Activated CD8-positive, alpha-beta memory T cell treated with anti-CD3 and anti-CD28 coated beads for 24 hours (primary cell): ENCODE data around the gene KDM4C.

ENCODE experiments used
- DNase-seq: peaks from one replicate; pipeline ENCODE4 v3.0.0-alpha.2; 2020

KDM4C gene

DNA sequence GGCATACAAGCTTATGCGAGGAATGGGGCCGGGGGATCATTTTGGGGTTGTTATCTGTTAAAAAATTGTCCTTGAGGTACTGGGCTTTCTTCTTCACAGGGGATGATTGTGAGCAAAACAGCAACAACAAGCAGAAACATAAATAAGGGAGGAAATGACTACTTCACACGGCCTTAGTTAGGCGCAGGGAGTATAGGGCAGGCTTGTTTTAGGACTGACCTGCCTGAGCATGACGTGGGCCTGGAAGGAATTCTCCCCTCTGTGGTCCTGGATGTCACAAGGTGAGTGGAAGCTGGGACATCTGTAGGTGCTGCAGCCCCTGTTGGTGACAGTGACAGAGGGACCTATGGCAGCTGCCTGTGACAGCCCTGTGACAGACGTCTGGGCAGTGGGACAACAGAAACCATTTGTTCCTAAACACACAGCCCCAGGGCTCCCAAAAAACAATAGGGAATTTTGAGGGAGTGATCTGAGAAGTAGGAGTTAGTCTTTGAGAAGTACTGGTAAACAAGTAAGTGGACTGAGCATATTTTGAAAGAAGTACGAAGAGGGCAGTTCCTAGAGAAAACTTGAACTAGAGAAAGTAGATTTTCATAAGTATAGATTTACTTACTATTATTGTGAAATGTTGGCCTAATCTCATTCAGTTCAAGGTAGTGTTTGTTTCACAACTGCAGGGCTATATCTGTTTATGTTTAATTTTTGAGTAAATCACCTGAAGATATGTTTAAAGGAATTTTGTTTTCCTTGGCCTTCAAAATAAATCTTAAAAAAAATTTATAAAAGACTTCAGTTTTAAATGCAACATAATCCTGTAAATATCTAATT, 113.1 kb downstream of the KDM4C start:
- DNase-seq: no peak

DNA sequence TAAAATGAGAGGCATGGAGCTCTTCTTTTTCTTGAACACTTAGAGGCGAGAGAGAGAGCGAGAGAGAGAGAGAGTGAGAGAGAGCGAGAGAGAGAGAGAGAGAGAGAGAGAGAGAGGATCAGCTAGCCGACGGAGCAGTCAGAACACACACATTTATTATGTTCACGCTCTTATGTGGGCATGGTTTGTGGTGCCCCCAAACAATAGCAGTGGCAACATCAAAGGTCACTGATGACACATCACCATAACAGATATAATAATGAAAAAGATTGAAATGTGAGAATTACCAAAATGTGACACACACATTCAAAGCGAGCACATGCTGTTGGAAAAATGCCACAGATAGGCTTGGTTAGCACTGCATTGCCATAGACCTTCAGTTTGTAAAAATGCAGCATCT, 116.1 kb downstream of the KDM4C start:
- DNase-seq: no peak

DNA sequence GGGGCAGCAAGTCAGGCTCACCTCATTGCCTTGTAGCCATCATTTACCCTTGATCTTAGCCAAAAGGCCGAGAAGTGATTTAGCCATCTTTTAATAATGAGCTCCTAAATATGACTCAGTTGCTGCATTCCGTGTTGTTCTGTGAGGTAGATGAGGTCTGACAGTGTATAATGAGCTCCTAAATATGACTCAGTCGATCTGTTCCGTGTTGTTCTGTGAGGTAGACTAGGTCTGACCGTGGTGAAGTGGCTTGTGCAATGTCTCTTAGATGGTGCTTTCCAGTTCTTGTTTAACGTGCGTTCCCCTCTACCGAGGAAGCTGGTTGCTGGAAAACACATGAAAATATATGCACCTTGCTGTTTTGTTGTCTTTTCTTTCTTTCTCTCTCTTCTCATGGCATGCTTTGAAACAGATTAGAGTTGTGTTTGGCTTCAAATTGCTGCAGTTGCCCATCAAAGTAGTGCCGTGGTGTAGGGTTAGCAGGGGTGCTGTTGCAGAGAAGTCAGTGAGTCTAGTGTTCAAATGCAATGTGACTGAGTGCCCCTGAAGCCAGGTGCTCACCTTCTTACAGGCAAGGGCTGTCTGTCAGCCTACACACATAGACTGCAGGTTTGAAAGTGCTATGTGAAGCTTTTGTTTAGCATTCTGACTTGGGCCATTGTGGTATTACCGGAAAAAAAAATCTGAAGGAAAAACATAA, 118.6 kb downstream of the KDM4C start:
- DNase-seq: no peak

DNA sequence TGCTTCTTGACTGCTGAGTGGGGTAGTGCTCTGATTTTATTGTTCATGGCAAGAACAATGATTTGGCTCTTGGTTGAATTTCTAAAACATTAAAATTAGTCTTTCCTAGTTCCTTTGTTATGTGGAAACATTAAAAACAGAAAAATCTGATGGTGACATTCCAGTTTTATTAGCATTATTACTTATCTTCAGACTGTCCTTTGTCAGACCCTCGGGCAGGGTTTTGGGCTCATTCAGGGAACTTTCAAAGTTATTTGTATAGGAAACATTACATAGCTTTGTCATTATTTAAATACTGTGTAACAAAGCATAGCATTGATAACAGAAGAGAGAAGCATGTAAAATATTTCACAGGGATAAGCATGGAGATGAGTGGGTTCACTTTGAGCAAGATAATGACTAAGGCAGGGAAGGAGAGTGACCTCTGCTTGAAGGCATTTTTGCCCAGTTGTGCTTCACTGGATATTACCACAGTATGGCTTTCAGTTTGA, 119.9 kb downstream of the KDM4C start:
- DNase-seq: no peak

DNA sequence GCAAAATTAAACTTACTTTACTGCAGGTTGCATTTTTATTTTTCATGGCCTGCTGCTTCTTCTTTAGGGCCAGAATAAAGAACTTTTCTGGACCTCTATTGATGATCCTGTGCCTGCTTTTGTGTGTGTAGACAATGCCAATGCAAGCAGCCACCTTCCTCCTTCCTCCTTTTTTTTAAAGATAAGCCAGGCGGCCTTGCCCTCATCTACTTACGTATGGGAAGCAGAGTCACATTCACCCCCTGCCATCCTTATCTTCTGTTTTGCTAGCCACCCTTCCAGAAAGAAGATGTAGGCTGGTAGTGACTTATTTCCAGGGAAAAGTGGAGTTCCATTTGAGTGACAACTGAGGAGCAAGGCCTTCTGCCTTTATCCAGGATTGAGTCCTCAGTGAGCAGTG, 122.9 kb downstream of the KDM4C start:
- no peak for DNase-seq

DNA sequence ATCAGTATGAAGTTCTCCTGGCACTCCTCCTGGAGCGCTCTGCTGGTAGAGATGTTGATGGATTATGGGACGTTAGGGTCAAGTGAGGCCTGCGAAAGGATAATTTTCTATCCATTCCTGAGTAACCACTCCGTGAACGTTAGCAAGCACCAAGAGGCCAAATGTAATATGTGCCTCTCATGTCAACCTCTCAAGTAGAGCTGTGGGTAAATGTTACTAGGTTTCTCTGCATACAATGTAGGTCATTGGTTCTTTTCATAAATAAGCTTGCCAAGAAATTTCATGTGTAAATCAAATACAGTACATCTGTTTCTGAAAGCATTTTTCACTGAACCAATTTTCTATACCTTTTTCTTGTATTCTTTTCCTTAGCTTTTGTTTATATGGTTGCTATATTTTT, 126.3 kb downstream of the KDM4C start:
- DNase-seq: no peak

DNA sequence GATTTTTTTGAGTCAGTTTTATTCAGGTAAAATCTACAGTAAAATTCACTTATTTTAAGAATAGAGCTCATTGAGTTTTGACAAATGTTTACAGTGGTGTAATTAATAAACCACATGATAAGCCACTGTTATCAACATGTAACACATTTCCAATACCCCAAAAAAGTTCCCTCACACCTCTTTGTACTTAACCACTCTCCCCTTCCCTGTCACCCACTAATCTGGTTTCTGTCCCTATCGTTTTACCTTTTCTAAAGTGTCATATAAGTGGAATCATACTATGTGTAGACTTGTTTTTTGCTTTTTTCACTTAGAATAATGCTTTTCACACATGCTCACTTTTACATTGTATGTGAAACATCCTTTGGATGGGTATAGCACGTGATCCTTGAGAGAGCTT, 127.2 kb downstream of the KDM4C start:
- DNase-seq: no peak

DNA sequence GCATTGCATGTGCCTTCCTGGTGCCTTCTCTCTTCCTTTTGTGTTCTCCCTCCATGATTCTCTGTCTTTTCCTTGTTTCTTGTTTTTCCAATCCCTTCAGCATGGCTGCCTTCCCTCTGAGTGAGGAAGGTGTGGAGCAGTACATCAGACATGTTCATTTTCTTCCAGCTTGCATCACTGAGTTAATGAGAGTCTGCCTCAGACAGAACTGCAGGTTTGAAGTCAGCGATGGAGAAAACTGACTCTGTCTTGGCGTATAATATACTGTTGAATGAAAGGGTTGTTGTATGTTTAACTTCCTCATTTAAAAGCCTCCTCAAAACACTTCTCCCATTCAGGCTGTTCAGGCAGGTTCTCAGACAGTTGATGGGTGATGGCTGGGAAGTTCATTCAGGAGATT, 129.3 kb downstream of the KDM4C start:
- DNase-seq: no peak

DNA sequence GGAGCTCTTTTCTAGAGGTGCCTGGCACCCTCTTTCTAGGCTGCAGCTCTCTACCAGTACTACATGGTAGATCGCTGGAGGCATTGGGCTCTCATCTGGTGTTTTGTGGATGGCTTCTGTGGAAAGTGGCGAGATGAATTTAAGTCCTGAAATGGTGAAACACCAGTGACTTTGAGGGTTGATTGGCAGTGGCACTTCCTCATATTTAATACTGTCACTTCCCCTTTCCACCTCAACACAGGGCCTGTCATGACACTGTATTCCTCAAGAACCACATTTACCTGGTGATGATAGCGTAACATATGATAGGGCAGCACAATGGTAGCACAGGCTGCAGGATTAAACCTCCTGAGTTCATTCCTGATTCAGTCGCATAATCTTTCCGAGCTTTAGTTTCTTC, 132.1 kb downstream of the KDM4C start:
- DNase-seq: no peak

DNA sequence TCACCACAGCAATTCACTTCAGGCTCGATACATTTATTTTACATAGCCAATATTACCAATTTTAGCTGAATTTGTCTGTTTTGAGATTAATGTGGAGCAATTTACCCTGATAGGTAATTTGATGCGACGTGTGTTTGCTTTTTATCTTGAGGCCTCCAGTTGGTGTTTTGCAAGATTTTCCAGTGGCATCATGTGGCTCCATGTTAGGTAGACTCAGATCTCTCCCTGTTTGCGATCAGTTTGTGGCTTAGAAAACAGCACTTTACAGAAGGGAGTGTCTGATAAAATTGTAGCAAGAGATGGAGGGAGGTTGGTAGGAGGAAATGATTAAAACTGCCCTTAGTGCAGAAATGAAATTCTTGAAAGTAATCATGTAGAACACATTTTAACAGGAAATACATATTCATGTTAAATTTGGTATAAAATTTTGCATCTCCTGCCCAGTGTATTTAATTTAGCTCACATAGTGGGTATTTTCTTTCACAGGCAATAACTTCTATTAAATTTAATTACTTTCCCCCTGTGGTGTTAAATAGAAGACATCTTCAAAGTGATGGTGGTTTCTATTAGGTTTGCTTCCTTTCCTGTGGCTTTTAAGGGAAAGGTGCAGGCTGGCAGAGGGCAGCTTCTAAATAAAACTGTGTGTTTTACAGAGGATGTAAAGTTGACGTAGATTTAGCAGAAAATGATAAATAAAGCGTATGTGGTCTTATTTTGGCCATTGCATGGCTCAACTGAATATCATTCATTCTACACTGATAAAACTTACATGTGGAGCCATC, 135.8 kb downstream of the KDM4C start:
- DNase-seq: no peak

DNA sequence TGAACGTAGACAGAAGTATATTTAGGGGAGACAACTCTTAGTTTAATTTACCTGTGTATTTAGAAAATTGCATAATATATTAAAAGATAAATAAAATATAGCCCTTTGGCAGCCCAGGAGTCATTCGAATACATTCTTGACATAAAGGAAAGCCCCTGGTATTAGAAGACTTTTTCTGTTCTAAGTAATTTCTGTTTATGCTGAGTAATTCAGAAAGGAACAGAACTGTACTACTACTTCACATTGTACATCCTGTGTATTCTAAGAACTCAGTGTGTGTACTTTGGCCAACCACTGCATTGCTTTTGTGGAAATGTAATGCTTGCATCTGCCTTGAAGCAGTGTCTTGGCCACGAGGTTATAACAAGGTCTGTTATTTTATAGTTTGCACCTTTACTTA, 136.4 kb downstream of the KDM4C start:
- DNase-seq: no peak

DNA sequence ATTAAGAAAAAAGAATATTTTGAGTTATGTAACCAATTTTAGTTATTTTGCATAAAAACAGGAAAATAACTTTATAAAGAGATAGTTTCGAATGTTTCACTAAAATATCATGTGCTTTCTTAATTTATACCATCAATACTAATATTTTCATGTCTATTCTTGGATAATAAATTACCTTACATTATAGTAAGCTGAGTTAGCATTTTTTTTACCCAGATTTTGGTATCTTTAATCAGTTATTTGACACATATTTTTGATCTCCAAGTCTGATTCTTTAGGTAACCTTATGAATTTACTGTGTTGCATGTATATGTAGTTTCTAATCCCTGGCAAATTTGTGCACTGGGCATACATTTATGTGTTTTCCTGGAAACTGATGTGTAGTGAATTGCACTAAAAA, 138.0 kb downstream of the KDM4C start:
- no peak for DNase-seq

DNA sequence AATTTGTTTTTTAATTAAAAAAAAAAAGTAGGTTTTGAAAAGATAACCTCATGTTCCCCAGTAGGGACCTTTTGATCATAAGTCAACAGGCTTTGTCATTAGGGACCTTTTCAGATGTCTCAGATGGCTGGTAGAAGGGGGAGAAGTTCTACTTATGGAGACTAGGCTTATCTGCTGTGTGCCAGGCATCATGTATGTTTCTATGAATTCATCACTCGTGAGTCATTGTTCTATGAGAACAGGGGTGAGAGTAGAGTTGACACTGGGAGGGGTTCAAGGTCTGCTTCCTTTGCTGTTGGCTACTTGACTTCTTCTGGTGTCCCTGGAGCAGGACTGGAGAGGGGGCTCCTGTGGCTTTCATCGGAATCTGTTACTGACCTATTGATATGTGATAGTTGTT, 138.8 kb downstream of the KDM4C start:
- no peak for DNase-seq

DNA sequence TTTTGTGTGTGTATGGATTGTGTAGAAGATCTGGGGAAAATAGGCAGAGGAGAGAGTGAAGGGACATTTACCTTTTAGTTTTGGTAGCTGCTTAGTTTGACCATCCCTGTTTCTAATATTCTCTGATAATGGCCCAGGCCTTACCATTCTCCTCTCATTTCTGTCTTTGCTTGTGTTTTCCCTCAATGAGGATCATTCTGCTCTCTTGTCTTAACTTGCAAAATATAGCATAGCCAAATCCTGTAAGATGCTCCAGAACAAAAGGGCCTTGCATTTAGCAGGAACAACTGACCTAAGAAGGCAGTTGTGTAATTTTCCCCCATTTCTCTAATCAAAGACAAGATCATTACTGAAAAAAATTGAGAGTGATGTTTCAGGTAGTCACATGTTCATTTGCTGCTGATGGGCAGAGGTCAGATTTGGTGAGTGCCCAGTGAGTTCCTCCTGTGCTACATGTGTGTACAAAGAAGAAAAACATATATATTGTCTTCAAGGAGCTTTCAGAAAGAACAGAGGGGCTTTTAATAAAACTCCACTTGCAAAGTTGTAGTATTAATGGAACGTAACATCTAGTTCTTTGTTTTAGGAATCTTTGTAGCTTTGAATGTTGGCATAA, 139.5 kb downstream of the KDM4C start:
- no peak for DNase-seq

DNA sequence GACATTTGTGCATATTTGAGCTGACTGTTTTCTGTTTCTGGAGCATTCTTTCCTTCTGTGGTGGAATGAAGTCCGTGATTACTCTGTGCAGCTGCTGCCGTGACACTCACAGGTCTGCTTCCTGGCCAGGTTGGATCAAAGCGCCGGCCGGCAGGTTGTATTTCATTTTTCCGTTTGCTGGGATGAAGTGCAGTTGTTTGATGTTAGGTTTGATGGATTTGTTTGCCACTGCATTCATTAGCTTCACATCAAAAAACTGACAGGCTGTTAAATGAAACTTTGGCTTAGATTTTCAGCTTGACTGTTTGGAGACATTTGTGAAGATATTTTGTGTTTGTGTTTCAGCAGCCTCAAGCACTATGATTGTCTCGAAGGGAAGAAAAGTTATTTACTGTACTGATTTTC, 140.1 kb downstream of the KDM4C start:
- DNase-seq: no peak

DNA sequence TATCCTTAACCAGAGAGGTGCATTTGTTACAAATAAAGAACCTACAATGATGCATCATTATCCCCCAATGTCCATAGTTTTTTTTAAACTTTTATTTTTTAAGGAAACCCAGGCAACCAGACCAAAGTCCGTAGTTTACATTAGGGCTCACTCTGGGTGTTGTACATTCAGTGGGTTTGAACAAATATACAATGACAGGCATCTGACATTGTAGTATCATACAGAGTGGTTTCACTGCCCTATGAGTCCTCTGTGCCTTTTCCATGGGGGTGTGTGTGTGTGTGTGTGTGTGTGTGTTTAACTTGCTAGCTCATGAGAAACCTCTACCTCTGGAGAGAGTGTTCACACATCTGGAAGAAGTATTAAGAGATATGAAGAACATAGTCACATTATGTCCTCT, 141.5 kb downstream of the KDM4C start:
- no peak for DNase-seq

DNA sequence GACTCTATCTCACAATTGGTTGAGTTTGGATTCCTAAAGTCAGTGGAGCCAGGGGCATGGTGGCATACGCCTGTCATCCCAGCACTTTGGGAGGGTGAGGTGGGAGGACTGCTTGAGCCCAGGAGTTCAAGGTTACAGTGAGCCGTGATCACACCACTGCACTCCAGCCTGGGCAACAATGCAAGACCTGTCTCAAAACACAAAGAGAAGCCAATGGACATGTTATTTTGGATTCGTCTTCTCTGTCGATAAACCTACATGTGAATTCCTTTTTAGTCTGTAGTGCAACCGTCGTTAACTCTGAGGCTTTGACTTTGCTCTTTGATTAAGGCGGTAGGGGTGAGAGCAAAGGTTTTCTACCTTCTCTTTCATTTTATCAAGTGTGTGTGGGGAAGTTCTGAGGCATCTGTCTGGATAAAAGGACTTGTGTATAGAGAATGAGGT, 142.7 kb downstream of the KDM4C start:
- DNase-seq: no peak

DNA sequence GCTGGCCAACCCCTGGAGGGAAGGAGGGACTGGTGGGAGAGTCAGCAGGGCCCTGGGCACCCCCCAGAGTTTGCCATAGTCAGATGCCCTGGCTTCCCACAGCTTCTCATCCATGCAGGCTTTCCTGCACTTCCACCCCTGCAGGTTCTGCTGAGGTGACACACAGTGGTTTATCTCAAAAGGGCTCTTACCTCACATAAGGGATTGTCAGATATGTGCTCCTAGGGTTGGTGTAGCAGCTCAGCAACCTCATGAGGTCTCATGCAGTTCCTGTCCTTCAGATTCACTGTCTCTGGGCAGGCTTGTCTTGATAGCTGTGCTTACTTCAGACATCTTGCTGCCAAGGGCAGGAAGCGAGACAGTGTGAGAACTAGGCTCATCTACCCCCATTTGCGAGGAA, 143.4 kb downstream of the KDM4C start:
- no peak for DNase-seq

DNA sequence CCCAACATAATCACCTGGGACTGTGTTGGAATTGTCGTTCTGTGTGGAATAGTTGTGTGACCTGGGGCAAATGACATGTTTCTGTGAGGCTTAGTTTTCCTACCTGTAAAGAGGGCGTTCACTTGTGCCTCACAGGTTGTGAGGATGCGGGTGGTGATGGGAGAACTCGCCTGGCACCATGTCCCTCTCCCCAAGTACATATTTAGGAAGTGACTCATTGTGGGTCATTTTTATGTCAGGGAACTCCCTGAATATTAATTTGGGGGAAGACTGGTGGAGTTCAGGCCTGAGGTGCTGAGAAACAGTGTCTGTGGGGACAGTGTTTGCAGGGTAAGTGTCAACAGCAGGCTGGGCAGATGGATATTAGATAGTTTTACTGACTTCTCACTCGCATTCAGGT, 144.7 kb downstream of the KDM4C start:
- no peak for DNase-seq

DNA sequence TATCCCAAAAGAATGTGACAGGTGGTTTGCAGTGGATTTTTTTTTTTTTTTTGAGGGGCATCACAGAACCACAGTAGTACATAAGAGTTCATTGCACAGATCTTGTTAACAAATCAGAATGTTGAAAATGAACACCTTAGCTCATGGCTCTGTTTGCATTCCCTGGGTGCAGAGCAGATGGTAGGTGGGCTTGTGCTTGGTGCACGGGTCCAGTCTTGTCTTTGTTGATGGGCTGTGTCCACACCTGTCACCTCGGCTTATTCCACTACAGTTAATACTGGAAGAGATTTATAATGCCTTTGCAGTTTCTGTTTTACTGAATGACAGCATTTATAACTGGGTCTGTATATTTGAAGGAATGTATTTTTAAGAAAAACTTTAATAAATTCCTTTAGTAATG, 146.6 kb downstream of the KDM4C start:
- no peak for DNase-seq

DNA sequence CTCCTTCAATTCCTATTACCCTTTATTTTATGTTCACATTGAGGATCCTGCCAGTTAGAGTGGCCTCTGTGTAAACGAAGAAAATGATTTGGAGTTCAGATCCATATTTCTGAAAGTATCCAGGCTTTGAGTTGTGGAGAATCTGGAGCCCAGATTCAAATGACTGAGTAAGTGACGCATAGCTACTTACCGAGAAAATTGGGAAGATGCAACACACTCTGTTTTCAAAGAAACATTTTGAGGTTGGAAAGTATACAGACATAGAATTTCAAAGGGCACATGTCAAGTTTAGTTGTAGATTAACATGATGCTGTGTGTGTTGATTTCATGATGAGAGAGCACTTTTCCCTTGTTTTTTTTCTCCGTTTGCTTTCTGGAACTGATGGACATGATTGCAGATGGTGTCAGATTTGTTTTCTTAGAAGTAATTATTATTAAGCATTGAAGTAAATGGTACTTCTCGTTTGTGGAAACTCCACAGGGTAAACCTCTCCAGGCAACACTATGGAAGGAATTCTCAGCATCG, 148.1 kb downstream of the KDM4C start:
- no peak for DNase-seq

DNA sequence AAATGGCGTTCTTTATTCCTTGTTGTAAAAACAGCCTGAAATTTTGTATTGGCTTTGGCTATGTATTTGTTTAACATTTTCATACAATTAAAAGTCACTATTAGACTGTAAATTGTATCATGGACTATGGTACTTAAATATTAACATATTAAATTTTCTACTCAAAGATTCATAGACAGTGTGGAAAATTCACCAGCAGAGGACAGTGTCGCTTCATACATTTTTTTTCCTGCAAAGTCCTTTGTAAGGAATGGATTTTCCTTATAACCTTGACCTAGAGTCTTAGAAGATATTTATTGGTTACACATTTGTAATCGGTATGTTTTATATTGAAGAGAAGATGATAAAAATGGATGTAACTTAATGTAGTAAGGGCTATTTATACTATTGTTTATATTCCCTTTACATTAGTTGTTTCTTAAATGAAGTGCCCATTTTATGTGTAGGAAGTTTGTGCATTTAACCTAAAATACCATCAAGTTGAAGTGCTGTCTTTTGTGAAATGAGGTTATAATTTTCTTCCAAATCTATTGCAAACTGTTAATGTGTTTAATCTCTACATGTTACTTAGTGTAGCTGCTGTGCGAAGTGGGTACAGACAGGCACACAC, 150.1 kb downstream of the KDM4C start:
- DNase-seq: no peak
